ENCODE measurements around the gene RHBDF2.

Gene RHBDF2

GRCh38 chr17:76432712-76433336 lies 68.4 kb downstream of the RHBDF2 start:
- no peak for DNase-seq

- DNase-seq = no peak
These were observed 69.2 kb downstream of the RHBDF2 start for GRCh38 chr17:76432004-76432403.

GRCh38 chr17:76431509-76431908 lies 69.7 kb downstream of the RHBDF2 start:
- no peak for DNase-seq

- no peak for DNase-seq
These were observed 72.7 kb downstream of the RHBDF2 start for GRCh38 chr17:76428511-76428910.

GRCh38 chr17:76427501-76428231 lies 73.6 kb downstream of the RHBDF2 start:
- no peak for DNase-seq

- no peak for DNase-seq
These were observed 74.4 kb downstream of the RHBDF2 start for GRCh38 chr17:76426853-76427252.

GRCh38 chr17:76422860-76423259 lies 78.4 kb downstream of the RHBDF2 start:
- DNase-seq = no peak

GRCh38 chr17:76422406-76422805 lies 78.8 kb downstream of the RHBDF2 start:
- DNase-seq = no peak

- no peak for DNase-seq
These were observed 80.2 kb downstream of the RHBDF2 start for GRCh38 chr17:76421044-76421407.
